CD4-positive, alpha-beta T cell treated with Interleukin-6 at 100 ng/mL for 8 hours (primary cell): ENCODE data around the gene MAN1C1.
"Not testable (repeated sequence)": the region's sequence is repeated elsewhere in the genome, so short reads cannot be mapped to it uniquely, and the experiment has no call there.

Experiments
- DNase-seq: peaks from one replicate; pipeline ENCODE4 v3.0.0-alpha.2; 2020; ENCODE audit warnings: mixed read lengths, low spot score

MAN1C1 gene

GRCh38 chr1:25698252-25698651, 81.7 kb downstream of the MAN1C1 start:
- DNase-seq: no peak

- not testable (repeated sequence) for DNase-seq
These were observed 82.5 kb downstream of the MAN1C1 start for GRCh38 chr1:25699059-25699458.

GRCh38 chr1:25699500-25700143, 83.0 kb downstream of the MAN1C1 start:
- no peak for DNase-seq

GRCh38 chr1:25700144-25700523, 83.5 kb downstream of the MAN1C1 start:
- no peak for DNase-seq

DNA sequence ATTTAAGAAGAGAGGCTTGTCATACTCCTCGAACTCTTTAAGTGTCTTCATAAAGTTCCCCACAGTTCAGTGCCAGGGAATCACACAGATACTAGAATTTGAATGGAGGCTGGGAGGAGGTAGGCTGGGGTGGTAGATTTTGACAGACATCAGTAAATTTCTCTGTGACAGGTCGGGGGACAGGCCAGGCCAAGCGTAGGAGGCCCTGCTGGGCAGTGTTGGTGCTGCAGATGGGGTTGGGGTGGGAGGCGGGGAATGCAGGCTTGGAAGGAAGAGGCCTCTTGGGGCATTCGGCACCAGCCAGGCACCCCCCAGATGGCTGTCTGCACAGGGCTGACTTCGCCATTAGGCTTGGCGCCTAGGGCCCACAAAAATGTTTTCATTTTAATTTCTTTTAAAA, 84.0 kb downstream of the MAN1C1 start:
- DNase-seq: no peak

DNA sequence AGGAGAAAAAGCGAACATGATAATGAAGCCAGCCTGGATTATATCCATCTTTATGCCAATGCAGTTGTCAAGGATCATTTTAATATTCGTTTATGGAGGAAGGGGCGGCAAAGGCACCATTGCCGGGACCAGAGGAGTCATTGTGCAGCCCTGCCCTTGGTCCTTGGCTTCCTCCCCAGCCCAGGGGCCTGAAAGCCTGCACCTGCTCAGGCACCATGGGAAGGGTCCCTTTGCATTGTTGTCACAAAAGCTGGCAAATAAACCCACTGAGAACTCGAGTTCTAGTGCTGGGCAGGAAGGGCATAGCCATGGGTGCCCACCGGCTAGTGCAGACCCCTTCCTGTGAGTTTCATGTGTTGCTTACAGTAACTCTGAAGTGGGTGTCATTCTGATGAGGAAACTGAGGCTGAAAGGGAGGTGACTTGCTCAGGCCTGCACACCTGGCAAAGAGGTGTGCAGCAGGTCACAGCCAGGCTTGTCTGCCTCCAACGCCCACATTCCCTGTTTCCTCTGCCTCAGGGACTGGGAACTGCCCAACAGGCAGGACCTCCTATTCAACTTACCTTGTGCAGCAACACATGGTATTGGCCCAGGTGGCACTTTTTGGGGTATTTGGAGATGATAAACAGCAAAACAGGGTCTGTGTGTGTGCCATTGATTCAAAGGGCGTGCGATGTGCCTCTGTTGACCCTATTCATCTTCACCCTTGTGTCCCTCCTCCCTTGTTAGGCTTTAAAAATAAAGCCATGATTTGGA, 84.6 kb downstream of the MAN1C1 start:
- no peak for DNase-seq

- no peak for DNase-seq
These were observed 85.6 kb downstream of the MAN1C1 start for GRCh38 chr1:25702101-25702775.

GRCh38 chr1:25703041-25703440, 86.5 kb downstream of the MAN1C1 start:
- no peak for DNase-seq

DNA sequence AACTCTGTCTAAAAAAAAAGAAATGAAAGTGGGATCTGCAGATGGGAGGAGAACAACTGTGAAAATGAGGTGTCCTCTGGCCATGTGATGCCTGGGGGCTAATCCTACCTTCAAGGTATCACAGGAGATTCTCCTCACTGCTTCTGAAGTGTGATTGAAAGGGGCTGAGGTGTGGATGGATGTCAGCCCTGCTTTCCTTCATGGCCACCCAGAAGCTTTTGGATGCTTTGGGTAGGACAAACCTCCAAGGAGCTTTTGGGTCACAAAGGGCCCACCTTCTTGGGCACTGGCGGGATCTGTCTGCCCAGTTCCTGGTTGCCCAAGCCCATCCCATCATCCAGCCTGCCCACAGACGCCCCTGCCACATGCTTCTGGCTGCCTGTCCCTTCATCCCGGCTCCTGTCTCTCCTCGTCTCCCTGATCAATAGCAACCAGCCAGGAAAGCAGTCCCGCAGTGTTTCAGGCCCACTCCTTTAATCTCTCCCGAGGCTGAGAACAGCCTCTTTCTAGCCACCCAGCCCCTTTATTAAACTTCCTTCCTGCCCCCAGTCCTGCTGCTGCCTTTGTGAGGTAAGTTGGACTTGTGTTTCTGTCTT, 87.2 kb downstream of the MAN1C1 start:
- DNase-seq: no peak

DNA sequence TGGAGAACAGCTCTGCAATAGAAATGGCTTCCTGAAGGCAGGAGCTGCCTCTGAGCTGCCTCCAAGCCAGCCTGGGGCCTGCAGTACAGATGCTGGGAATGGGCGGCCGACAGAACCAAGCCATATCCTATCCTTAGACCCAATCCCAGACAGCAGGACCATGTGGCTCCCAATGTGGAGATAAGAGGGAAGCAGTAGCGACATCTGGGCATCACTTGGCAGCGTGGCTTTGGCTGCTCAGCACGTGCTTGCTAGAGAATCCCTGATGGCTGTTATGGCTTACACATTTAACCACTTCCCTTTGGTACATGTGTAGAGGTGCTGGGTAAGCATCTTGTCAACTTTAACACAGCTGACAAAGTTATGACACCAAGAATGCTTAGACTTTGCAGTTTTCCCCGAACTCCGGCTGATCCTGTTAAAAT, 87.7 kb downstream of the MAN1C1 start:
- peak; percentile 55 for DNase-seq

DNA sequence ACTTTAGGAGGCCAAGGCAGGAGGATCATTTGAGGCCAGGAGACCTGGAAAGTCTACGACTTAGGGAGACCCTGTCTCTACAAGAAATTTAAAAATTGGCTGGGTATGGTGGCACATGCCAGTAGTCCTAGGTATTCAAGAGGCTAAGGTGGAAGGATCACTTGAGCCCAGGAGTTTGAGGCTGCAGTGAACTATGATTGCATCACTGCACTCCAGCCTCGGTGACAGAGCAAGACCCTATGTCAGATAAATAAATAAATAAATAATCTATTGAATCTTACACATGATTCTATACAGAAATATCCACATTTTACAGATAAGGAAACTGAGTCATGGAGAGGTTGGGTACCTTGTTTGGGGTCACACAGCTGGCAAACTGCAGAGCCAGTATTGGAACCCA, 89.1 kb downstream of the MAN1C1 start:
- DNase-seq: no peak

GRCh38 chr1:25706146-25707089, 89.8 kb downstream of the MAN1C1 start:
- no peak for DNase-seq

- no peak for DNase-seq
These were observed 90.9 kb downstream of the MAN1C1 start for GRCh38 chr1:25707280-25708016.

GRCh38 chr1:25710583-25711347, 94.2 kb downstream of the MAN1C1 start:
- no peak for DNase-seq

- DNase-seq: peak; percentile 71
These were observed 95.1 kb downstream of the MAN1C1 start for GRCh38 chr1:25711555-25712298.

DNA sequence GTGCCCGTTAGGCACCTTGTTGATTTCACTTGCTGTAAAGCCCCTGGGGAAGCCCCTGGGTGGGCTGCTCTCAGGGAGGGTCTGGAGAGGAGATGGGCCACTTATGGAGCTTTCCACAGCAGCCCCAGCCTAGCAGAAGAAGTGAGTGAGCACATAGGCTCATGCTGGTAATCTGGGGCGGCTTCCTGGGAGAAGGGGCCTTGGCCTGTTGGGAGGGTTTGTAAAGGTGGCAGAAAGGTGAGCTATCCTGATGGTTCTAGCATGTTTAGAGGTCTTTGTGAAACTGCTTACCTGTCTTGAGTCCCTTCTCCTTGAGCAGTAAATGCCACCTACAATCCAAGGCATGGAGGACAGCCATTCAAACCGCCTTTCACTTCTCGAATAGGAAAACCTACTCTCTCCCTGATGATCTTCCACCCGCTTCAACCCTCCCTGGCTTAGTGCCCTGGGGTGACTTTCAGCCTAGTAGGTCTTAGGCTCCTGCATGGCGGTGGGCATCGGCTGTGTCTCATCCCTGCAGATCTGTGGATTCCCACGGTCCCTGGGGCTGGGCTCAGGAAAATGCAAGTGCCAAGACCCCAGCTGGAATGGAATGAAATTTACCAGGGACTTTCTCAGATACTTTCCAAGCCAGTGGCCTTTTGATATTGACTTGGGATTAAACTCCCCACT, 95.8 kb downstream of the MAN1C1 start:
- no peak for DNase-seq

GRCh38 chr1:25713961-25714360, 97.4 kb downstream of the MAN1C1 start:
- DNase-seq: no peak

- no peak for DNase-seq
These were observed 97.9 kb downstream of the MAN1C1 start for GRCh38 chr1:25714372-25714931.

DNA sequence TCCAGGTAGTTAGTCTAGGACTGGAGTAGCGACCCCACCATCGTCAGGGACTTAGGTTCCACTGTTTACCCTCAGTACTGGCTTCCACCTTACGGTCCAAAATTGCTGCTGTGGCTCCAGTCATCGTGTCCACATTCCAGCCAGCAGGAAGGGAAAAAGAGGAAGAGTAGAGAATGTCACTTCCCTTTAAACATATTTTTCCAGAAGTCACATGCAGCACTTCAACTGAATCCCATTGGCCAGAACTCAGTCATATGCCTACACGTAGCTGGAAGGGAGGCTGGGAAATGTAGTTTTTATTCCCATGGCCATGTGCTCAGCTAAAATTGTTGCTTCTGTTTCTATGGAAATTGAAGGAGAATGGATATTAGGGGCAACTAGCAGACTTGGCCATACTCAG, 99.3 kb downstream of the MAN1C1 start:
- DNase-seq: no peak
